ENCODE data around the gene GNL1.

- TF ChIP-seq EZH2 (IDR thresholded peaks at IDR 0.05; ENCODE audit: borderline replicate concordance, low read depth, low read length, poor library complexity, severe bottlenecking) (no peak), CTCF (conservative IDR thresholded peaks at IDR 0.05; ENCODE audit: low read depth, low read length) (no peak)
These were observed 47.7 kb upstream of the GNL1 start for GRCh38 chr6:30603961-30604360.

Measured in A673 (cell line).